Right lobe of liver (tissue), 4 donors: ENCODE measurements around the gene SF3B6.

Experiments
- CTCF ChIP-seq, 4 donors: fragments of 200-600 bp in 3 of 4; fragments of 450-650 bp in 1 of 4; IDR thresholded peaks; one replicate each; pipeline versions ENCODE4 v1.5.1 to v1.8.0; 2016 to 2022; ENCODE audit warnings: antibody characterized with exemption in 4 of 4, mild to moderate bottlenecking in 2 of 4
- POLR2A ChIP-seq: fragments of 450-650 bp; IDR thresholded peaks from one replicate; pipeline ENCODE4 v1.6.1; 2017; ENCODE audit warnings: antibody characterized with exemption, mild to moderate bottlenecking
- donor health status: DM: no; HTN: no; CAD: no.
- donor health status: DM: no; HTN: no; CAD: no.
- donor health status: DM: no; HTN: yes; CAD: no.

DNA sequence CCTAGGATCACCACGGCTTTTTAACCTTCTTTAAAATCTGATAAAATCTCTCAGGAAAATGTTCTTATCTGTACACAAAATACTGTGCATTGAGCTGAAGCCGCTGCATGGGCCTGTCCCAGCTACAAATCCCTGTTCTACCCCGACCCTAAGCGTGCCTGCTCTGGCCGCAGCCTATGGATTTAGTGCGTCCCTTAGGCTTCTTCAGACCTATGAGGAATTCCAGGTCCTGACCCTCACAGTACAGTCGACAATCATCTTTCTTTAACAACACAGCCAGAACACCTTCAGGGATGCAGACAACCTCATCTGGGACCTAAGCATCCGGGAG is 28.5 kb downstream of the SF3B6 start:
- TF ChIP-seq CTCF (IDR thresholded peaks at IDR 0.05) (no peak), POLR2A (no peak)
